Measurements from ENCODE around the gene RPS19BP1. TPM values are rescaled to one million over a fixed set of nuclear protein-coding genes. Genes with fewer than 3 reads are reported as not detected.

The RPS19BP1 gene
- total RNA-seq, 1 donor from 2014 or later: 58.7 TPM

- no peak for TF ChIP-seq CTCF (IDR thresholded peaks at IDR 0.05; ENCODE audit: insufficient read depth, low read depth, low read length)
- TF ChIP-seq EZH2 (IDR thresholded peaks at IDR 0.05; ENCODE audit: insufficient read depth, low read length): no peak
- no peak overlapping the region for H3K9ac ChIP-seq (ENCODE audit: low read length)
- H3K4me3 ChIP-seq (ENCODE audit: insufficient read depth, low read depth, low read length): no peak overlapping the region
- no peak overlapping the region for H3K4me2 ChIP-seq (ENCODE audit: low read length)
- DNase-seq (ENCODE audit: low read depth) (no peak), FAIRE-seq (no peak)
- H3K27me3 ChIP-seq (ENCODE audit: insufficient read depth, low read length): no peaks in the 10 kb centered on the region
- no peaks in the 10 kb centered on the region for H4K20me1 ChIP-seq (ENCODE audit: insufficient read depth, low read length)
- H3K79me2 ChIP-seq (ENCODE audit: insufficient read depth, low read length): no peaks in the 10 kb centered on the region
- H3K4me1 ChIP-seq (ENCODE audit: insufficient read depth, low read length): no peaks in the 10 kb centered on the region
- no peaks in the 10 kb centered on the region for H3K9me3 ChIP-seq (ENCODE audit: insufficient read depth, low read depth, low read length)
- Mint-ChIP-seq H3K9me3 (ENCODE audit: unreplicated experiment) (peaks cover 2% of the 10 kb centered on the region), H3K27me3 (ENCODE audit: low read depth, unreplicated experiment) (peaks cover 8% of the 10 kb centered on the region), H3K4me1 (ENCODE audit: low read depth, unreplicated experiment) (peaks cover 7% of the 10 kb centered on the region), H3K36me3 (ENCODE audit: low read depth, unreplicated experiment) (no peaks in the 10 kb centered on the region), H3K4me3 (ENCODE audit: unreplicated experiment) (no peak overlapping the region), H3K27ac (ENCODE audit: unreplicated experiment) (no peak overlapping the region)
- no peak overlapping the region for H3K27ac ChIP-seq (ENCODE audit: low read depth, low read length)
- H2AFZ ChIP-seq (ENCODE audit: low read depth, low read length): no peak overlapping the region
- H3K36me3 ChIP-seq (ENCODE audit: insufficient read depth, low read length): no peaks in the 10 kb centered on the region
These were observed 52.0 kb downstream of the RPS19BP1 start for GRCh38 chr22:39480557-39480956.

- Histone ChIP-seq H3K9me3 (ENCODE audit: insufficient read depth, low read depth, low read length) (no peaks in the 10 kb centered on the region), H3K4me3 (ENCODE audit: insufficient read depth, low read depth, low read length) (no peak overlapping the region), H3K4me1 (ENCODE audit: insufficient read depth, low read length) (no peaks in the 10 kb centered on the region), H3K4me2 (ENCODE audit: low read length) (no peak overlapping the region), H4K20me1 (ENCODE audit: insufficient read depth, low read length) (no peaks in the 10 kb centered on the region), H3K79me2 (ENCODE audit: insufficient read depth, low read length) (no peaks in the 10 kb centered on the region), H3K36me3 (ENCODE audit: insufficient read depth, low read length) (no peaks in the 10 kb centered on the region), H3K27me3 (ENCODE audit: insufficient read depth, low read length) (no peaks in the 10 kb centered on the region), H3K9ac (ENCODE audit: low read length) (no peak overlapping the region), H2AFZ (ENCODE audit: low read depth, low read length) (no peak overlapping the region), H3K27ac (ENCODE audit: low read depth, low read length) (no peak overlapping the region)
- H3K9me3 Mint-ChIP-seq (ENCODE audit: unreplicated experiment): peaks cover 2% of the 10 kb centered on the region
- H3K36me3 Mint-ChIP-seq (ENCODE audit: low read depth, unreplicated experiment): no peaks in the 10 kb centered on the region
- TF ChIP-seq EZH2 (IDR thresholded peaks at IDR 0.05; ENCODE audit: insufficient read depth, low read length) (no peak), CTCF (IDR thresholded peaks at IDR 0.05; ENCODE audit: insufficient read depth, low read depth, low read length) (no peak)
- H3K4me1 Mint-ChIP-seq (ENCODE audit: low read depth, unreplicated experiment): peaks cover 12% of the 10 kb centered on the region
- H3K27ac Mint-ChIP-seq (ENCODE audit: unreplicated experiment): no peak overlapping the region
- H3K27me3 Mint-ChIP-seq (ENCODE audit: low read depth, unreplicated experiment): peaks cover 8% of the 10 kb centered on the region
- DNase-seq (ENCODE audit: low read depth): no peak
- FAIRE-seq: no peak
- H3K4me3 Mint-ChIP-seq (ENCODE audit: unreplicated experiment): no peak overlapping the region
These were observed 53.3 kb downstream of the RPS19BP1 start for GRCh38 chr22:39479254-39479653.

Other genes with a start within 250 kb of the RPS19BP1 start
- 1,056 and 1,182 TPM in 2 replicates for gene RPL3, start 213.1 kb downstream of the RPS19BP1 start, total RNA-seq
- 12.0 and 14.1 TPM in 2 replicates for gene SYNGR1, start 182.8 kb downstream of the RPS19BP1 start, total RNA-seq
- gene TAB1, start 133.0 kb downstream of the RPS19BP1 start, total RNA-seq: 13.4 and 13.8 TPM in 2 replicates
- gene MGAT3, start 75.7 kb downstream of the RPS19BP1 start, total RNA-seq: 7.9 and 9.7 TPM in 2 replicates
- 34.2 and 35.6 TPM in 2 replicates for gene MIEF1, start 30.5 kb downstream of the RPS19BP1 start, total RNA-seq
- gene ATF4, start 12.2 kb downstream of the RPS19BP1 start, total RNA-seq: 502 and 508 TPM in 2 replicates
- 0.11 and 0.17 TPM in 2 replicates for gene CACNA1I, start 38.0 kb upstream of the RPS19BP1 start, total RNA-seq

Measured in astrocyte (in vitro differentiated cells and primary cell).